Progenitor cell of endocrine pancreas (in vitro differentiated cells): ENCODE results near the gene ACP6. TPM values are rescaled to one million over a fixed set of nuclear protein-coding genes. Genes with fewer than 3 reads are reported as not detected.

Source experiments
- DNase-seq: peaks from one replicate; pipeline ENCODE4 v3.0.0; 2021; ENCODE audit warnings: low spot score; ENCODE audit not compliant: unreplicated experiment
- H3K27ac Mint-ChIP-seq: 2 replicates; pipeline ENCODE4 v1.8.0; 2021; ENCODE audit warnings: mild to moderate bottlenecking, moderate library complexity, mixed read lengths
- H3K27me3 Mint-ChIP-seq: 2 replicates; pipeline ENCODE4 v1.8.0; 2021; ENCODE audit warnings: mixed read lengths
- H3K36me3 Mint-ChIP-seq: 2 replicates; pipeline ENCODE4 v1.8.0; 2022; ENCODE audit warnings: mixed read lengths; ENCODE audit not compliant: insufficient read depth
- H3K4me1 Mint-ChIP-seq: 2 replicates; pipeline ENCODE4 v1.8.0; 2021; ENCODE audit warnings: low read depth, mixed read lengths
- H3K4me3 Mint-ChIP-seq: 2 replicates; pipeline ENCODE4 v1.8.0; 2021; ENCODE audit warnings: low read depth, mild to moderate bottlenecking, moderate library complexity, mixed read lengths
- H3K9me3 Mint-ChIP-seq: 2 replicates; pipeline ENCODE4 v1.8.0; 2021; ENCODE audit warnings: low read depth, mixed read lengths
- long read RNA-seq: library from polyadenylated mRNA; unstranded; transcript quantifications from one replicate; pipeline ENCODE4 v2.0.0, GENCODE V29; 2020
- total RNA-seq: library from RNA; stranded (reverse); gene quantifications from 2 replicates; pipeline ENCODE4 v1.2.1, GENCODE V29; 2021
- TF ChIP-seq, protein P1 (sequence below): fragments of 200-600 bp; sonication (generic); IDR thresholded peaks from one replicate; pipeline ENCODE4 v1.5.0; 2021; ENCODE audit warnings: antibody characterized with exemption, mild to moderate bottlenecking; ENCODE audit not compliant: unreplicated experiment

ACP6 gene
- 24.7 and 25.9 TPM in 2 replicates for total RNA-seq
- long read RNA-seq, full-length matches to known transcripts = 37 of 104 reads
- long read RNA-seq, partial matches to known transcripts = 44 of 104 reads
- long read RNA-seq, other reads (novel, unspliced or antisense) = 23 of 104 reads

DNA sequence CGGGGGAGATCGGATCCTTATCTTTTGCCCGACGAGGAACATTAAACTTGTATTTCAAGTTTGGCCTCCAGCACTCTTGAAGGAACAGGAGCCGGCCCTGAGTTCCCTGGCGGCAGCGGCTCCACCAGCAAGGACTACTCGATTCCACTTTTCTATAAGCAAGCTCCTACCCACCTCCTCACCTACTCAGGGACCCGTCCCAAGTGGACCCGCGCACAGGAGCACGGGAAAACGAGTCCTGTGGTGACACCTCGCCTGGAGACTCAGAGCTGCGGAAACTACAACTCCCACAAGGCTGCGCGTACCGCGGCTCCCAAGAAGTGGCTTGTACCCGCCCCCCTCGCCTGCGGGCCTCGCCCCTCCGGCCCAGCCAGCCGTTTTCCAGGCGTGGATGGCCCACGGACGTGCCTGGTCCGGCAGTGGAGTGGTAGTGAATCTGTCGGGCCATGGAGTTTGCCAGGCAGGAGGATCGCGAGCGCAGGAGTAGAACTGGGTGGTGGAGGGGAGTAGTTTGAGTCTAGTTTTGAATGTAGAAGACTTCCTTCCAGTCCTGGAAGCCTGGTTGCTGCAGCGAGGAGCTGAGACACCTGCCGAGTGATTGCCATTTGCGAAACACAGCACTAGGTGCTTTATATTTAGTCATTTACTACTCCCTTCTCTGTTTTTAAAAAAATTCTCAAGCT is at the start of gene ACP6:
Gene ACP6, minus strand, starts transcription at position 206 of the 683 bp plus-strand sequence. CDS start 476 bp downstream, outside the sequence.
- peak; percentile 84 for DNase-seq
- TF ChIP-seq, protein P1, sequence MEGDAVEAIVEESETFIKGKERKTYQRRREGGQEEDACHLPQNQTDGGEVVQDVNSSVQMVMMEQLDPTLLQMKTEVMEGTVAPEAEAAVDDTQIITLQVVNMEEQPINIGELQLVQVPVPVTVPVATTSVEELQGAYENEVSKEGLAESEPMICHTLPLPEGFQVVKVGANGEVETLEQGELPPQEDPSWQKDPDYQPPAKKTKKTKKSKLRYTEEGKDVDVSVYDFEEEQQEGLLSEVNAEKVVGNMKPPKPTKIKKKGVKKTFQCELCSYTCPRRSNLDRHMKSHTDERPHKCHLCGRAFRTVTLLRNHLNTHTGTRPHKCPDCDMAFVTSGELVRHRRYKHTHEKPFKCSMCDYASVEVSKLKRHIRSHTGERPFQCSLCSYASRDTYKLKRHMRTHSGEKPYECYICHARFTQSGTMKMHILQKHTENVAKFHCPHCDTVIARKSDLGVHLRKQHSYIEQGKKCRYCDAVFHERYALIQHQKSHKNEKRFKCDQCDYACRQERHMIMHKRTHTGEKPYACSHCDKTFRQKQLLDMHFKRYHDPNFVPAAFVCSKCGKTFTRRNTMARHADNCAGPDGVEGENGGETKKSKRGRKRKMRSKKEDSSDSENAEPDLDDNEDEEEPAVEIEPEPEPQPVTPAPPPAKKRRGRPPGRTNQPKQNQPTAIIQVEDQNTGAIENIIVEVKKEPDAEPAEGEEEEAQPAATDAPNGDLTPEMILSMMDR = no peak
- Mint-ChIP-seq H3K4me3 (peak within 1 kb of the TSS; percentile 88), H3K27ac (peak within 1 kb of the TSS; percentile 97), H3K9me3 (no peaks in the 10 kb centered on the region), H3K36me3 (no peaks in the 10 kb centered on the region), H3K27me3 (peaks cover 6% of the 10 kb centered on the region), H3K4me1 (peaks cover 22% of the 10 kb centered on the region)

DNA sequence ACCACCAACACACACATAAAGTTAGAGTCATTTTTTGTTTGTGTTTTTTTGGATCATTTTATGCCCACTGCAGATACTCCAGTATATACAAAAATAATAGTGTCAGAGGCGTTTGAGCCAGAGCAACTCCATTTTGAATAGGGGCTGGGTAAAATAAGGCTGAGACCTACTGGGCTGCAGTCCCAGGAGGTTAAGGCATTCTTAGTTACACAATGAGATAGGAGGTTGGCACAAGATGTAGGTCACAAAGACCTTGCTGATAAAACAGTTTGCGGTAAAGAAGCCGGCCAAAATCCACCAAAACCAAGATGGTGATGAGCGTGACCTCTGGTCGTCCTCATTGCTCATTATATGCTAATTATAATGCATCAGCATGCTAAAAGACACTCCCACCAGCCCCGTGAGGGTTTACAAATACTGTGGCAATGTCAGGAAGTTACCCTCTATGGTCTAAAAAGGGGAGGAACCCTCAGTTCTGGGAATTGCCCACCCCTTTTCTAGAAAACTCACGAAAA is 49.4 kb upstream of the ACP6 start:
- H3K36me3 Mint-ChIP-seq = no peaks in the 10 kb centered on the region
- peaks cover 30% of the 10 kb centered on the region for H3K27me3 Mint-ChIP-seq
- peaks cover 2% of the 10 kb centered on the region for H3K9me3 Mint-ChIP-seq
- DNase-seq = no peak
- no peaks in the 10 kb centered on the region for H3K4me1 Mint-ChIP-seq
- no peak overlapping the region for H3K27ac Mint-ChIP-seq
- TF ChIP-seq, protein P1 = no peak
- no peak overlapping the region for H3K4me3 Mint-ChIP-seq

DNA sequence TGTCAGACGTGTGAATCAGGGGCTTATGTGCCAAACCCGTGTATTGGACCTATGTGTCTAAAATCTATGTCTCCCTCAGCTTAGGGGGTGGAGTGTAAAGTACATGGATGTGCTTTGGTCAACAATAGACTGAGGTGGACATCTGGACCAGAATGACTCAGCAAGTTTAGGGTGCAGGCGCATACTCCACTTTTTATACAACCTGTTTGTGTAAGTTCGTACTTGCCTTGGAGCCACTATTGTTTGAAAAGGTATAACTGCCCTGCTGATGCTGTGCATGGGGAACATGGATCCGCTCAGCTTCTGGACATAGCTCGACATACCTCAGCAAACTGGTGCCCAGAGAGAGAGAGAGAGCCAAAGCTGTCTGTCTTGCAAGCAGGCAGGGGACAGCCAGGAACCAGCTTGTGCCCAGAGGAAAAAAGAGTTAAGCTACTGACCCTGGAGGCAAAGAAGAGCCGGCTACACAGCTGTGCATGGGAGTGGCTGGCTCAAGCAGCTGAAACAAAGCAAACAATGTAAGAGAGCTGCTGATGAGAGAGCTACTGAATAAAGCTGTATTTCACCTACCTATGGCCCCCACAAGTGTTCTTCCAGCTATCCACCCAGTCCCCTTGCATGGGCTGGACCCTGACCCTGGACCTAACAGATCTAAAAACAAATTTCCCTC is 48.8 kb upstream of the ACP6 start:
- no peaks in the 10 kb centered on the region for H3K4me1 Mint-ChIP-seq
- peaks cover 2% of the 10 kb centered on the region for H3K9me3 Mint-ChIP-seq
- H3K27me3 Mint-ChIP-seq = peaks cover 36% of the 10 kb centered on the region
- H3K27ac Mint-ChIP-seq = no peak overlapping the region
- no peak for DNase-seq
- TF ChIP-seq, protein P1 = no peak
- no peak overlapping the region for H3K4me3 Mint-ChIP-seq
- no peaks in the 10 kb centered on the region for H3K36me3 Mint-ChIP-seq

DNA sequence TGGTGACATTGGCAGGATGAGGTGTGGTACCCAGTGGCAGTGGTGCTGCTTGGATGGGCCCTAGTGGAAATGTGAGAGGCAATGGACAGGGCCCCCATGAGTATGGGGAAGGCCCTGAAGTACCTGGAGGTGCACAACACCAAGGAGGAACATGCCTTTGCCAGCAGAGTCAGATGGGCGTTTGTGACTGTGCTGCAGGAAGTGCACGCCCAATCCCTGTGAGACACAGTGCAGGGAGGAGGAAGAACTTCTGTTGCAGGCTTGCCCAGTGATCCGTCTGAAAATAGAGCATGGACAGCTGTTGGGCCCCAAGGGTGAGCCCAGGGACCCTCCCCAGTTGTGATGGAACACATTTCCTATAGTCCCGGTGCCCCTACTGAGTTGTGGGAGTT is 47.4 kb upstream of the ACP6 start:
- H3K4me1 Mint-ChIP-seq = no peaks in the 10 kb centered on the region
- H3K27me3 Mint-ChIP-seq = peaks cover 27% of the 10 kb centered on the region
- no peak overlapping the region for H3K4me3 Mint-ChIP-seq
- H3K36me3 Mint-ChIP-seq = no peaks in the 10 kb centered on the region
- TF ChIP-seq, protein P1 = no peak
- DNase-seq = no peak
- no peak overlapping the region for H3K27ac Mint-ChIP-seq
- peaks cover 2% of the 10 kb centered on the region for H3K9me3 Mint-ChIP-seq

DNA sequence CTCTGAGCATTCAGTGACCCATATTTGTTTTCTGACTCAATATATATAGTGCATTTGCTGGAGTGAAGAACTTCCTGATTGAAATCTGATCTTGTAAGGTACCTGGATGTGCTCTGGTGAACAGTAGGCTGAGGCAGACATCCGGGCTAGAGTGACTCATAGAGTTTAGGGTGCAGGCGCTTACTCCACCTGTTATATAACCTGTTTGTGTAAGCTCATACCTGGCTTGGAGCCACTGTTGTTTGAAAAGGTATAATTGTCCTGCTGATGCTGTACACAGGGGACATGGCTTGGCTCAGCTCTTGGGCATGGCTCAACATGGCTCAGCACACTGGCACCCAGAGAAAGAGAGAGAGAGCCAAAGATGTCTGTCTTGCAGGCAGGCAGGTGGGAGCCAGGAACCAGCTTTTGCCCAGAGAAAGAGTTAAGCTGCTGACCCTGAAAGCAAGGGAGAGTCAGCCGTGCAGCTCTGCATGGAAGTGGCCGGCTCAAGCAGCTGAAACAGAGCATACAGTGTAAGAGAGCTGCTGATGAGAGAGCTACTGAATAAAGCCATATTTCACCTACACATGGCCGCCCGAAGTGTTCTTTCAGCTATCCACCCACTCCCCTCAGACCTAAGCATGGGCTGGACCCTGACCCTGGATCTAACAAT is 46.9 kb upstream of the ACP6 start:
- TF ChIP-seq, protein P1 = no peak
- no peak overlapping the region for H3K4me3 Mint-ChIP-seq
- no peaks in the 10 kb centered on the region for H3K36me3 Mint-ChIP-seq
- peaks cover 24% of the 10 kb centered on the region for H3K27me3 Mint-ChIP-seq
- H3K27ac Mint-ChIP-seq = no peak overlapping the region
- DNase-seq = no peak
- peaks cover 2% of the 10 kb centered on the region for H3K9me3 Mint-ChIP-seq
- H3K4me1 Mint-ChIP-seq = no peaks in the 10 kb centered on the region
